GM21786 (cell line): ENCODE measurements around the gene HOXA11.

ENCODE experiments used
- ATAC-seq: cut with Tn5 transposase; IDR thresholded peaks from one replicate; pipeline ENCODE4 v1.9.1; 2021; ENCODE audit not compliant: unreplicated experiment

The HOXA11 gene

GRCh38 chr7:27207348-27207985 is 22.4 kb upstream of the HOXA11 start:
- no peak for ATAC-seq

GRCh38 chr7:27205325-27206280 is 20.6 kb upstream of the HOXA11 start:
- no peak for ATAC-seq

GRCh38 chr7:27204851-27205322 is 19.9 kb upstream of the HOXA11 start:
- ATAC-seq = no peak

- no peak for ATAC-seq
Measured at GRCh38 chr7:27203964-27204594, 19.0 kb upstream of the HOXA11 start.

GRCh38 chr7:27203365-27203953 is 18.4 kb upstream of the HOXA11 start:
- ATAC-seq = no peak

- ATAC-seq = no peak
Measured at GRCh38 chr7:27202862-27203134, 17.8 kb upstream of the HOXA11 start.

- ATAC-seq = no peak
Measured at GRCh38 chr7:27202018-27202861, 17.2 kb upstream of the HOXA11 start.

- no peak for ATAC-seq
Measured at GRCh38 chr7:27201580-27202017, 16.6 kb upstream of the HOXA11 start.

GRCh38 chr7:27200761-27201579 is 15.9 kb upstream of the HOXA11 start:
- ATAC-seq = no peak

- ATAC-seq = no peak
Measured at GRCh38 chr7:27199849-27200760, 15.1 kb upstream of the HOXA11 start, which contains the start of gene HOXA13. Gene HOXA13 (minus strand): TSS chr7:27200091. CDS start chr7:27200077, 14 bp downstream.

GRCh38 chr7:27198871-27199801 is 14.1 kb upstream of the HOXA11 start:
- ATAC-seq = no peak

- no peak for ATAC-seq
Measured at GRCh38 chr7:27198138-27198841, 13.3 kb upstream of the HOXA11 start.

GRCh38 chr7:27197137-27198042 is 12.4 kb upstream of the HOXA11 start:
- ATAC-seq = no peak

GRCh38 chr7:27196287-27196767 is 11.3 kb upstream of the HOXA11 start:
- ATAC-seq = no peak

- ATAC-seq = no peak
Measured at GRCh38 chr7:27194686-27195379, 9.8 kb upstream of the HOXA11 start.
